ENCODE results near the gene FLNC. TPM values are rescaled to one million over a fixed set of nuclear protein-coding genes. Genes with fewer than 3 reads are reported as not detected.
A peak's percentile ranks its signal among the peaks of the same experiment; 100 is the strongest.

Gene FLNC
- total and polyA plus RNA-seq, 2 of the 13 experiments (the other 11 are each of a cell fraction or from before 2014, with no cell fraction given) = 0.02 TPM; not detected in 1

DNA sequence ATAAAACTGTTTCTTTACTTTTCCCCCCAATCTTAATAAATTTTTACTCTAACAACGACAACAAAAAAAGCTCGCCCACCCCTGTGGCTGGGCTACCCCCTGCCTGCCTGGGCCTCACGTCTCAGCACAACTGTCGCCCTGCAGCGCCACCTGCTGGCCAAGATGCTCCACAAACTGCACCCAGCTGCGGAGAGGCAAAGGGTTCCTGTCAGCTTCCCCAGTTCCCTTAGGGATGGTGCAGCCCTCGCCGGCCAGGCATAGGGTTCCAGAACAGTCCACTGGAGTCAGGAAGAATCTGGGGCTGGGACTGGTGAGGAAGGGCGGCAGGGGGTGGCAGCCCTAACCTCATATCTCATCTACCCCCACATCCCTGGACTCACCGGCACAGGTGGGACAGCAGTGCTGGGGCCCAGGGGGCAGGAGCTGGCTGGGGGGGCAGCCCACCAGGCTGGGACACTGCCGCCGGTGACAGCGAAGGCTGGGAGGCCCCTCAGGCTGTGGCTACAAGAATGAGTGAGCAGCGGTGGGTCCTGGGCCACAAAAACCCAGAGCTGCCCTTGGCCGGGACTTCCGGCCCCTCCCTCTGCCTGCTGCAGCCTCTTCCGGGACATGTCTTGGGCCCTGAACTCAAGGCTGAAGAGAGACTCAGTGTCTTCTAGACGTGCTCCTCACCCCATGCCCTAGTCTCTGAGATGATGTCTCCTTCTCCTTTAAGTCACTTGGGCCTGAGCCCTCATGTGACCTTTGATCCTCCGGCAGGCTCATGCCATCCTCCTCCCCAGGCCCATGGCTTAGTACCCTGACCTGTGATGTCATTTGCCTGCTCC is 53.6 kb downstream of the FLNC start (continued):
- TF ChIP-seq, protein P1, sequence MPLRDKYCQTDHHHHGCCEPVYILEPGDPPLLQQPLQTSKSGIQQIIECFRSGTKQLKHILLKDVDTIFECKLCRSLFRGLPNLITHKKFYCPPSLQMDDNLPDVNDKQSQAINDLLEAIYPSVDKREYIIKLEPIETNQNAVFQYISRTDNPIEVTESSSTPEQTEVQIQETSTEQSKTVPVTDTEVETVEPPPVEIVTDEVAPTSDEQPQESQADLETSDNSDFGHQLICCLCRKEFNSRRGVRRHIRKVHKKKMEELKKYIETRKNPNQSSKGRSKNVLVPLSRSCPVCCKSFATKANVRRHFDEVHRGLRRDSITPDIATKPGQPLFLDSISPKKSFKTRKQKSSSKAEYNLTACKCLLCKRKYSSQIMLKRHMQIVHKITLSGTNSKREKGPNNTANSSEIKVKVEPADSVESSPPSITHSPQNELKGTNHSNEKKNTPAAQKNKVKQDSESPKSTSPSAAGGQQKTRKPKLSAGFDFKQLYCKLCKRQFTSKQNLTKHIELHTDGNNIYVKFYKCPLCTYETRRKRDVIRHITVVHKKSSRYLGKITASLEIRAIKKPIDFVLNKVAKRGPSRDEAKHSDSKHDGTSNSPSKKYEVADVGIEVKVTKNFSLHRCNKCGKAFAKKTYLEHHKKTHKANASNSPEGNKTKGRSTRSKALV (CRISPR knock-in tag; IDR thresholded peaks at IDR 0.05) = no peak
- peak; percentile 46; the same call in 1 of the 2 replicates for TF ChIP-seq YEATS2 (CRISPR knock-in tag; IDR thresholded peaks at IDR 0.05; ENCODE audit: borderline replicate concordance)
- TF ChIP-seq, protein P2, sequence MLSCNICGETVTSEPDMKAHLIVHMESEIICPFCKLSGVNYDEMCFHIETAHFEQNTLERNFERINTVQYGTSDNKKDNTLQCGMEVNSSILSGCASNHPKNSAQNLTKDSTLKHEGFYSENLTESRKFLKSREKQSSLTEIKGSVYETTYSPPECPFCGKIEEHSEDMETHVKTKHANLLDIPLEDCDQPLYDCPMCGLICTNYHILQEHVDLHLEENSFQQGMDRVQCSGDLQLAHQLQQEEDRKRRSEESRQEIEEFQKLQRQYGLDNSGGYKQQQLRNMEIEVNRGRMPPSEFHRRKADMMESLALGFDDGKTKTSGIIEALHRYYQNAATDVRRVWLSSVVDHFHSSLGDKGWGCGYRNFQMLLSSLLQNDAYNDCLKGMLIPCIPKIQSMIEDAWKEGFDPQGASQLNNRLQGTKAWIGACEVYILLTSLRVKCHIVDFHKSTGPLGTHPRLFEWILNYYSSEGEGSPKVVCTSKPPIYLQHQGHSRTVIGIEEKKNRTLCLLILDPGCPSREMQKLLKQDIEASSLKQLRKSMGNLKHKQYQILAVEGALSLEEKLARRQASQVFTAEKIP (CRISPR knock-in tag; IDR thresholded peaks at IDR 0.05; ENCODE audit: borderline replicate concordance) = no peak
- no peak for TF ChIP-seq TEAD3 (CRISPR knock-in tag; optimal IDR thresholded peaks at IDR 0.05; ENCODE audit: borderline replicate concordance)
- peak; percentile 71; the same call in 1 of the 2 replicates for TF ChIP-seq GATAD1 (CRISPR knock-in tag; IDR thresholded peaks at IDR 0.05)
- TF ChIP-seq MEIS2 (CRISPR knock-in tag; IDR thresholded peaks at IDR 0.05) = peak; percentile 74; the same call in 1 of the 2 replicates
- TF ChIP-seq MED8 (CRISPR knock-in tag; IDR thresholded peaks at IDR 0.05; ENCODE audit: insufficient replicate concordance) = no peak
- TF ChIP-seq, protein P3, sequence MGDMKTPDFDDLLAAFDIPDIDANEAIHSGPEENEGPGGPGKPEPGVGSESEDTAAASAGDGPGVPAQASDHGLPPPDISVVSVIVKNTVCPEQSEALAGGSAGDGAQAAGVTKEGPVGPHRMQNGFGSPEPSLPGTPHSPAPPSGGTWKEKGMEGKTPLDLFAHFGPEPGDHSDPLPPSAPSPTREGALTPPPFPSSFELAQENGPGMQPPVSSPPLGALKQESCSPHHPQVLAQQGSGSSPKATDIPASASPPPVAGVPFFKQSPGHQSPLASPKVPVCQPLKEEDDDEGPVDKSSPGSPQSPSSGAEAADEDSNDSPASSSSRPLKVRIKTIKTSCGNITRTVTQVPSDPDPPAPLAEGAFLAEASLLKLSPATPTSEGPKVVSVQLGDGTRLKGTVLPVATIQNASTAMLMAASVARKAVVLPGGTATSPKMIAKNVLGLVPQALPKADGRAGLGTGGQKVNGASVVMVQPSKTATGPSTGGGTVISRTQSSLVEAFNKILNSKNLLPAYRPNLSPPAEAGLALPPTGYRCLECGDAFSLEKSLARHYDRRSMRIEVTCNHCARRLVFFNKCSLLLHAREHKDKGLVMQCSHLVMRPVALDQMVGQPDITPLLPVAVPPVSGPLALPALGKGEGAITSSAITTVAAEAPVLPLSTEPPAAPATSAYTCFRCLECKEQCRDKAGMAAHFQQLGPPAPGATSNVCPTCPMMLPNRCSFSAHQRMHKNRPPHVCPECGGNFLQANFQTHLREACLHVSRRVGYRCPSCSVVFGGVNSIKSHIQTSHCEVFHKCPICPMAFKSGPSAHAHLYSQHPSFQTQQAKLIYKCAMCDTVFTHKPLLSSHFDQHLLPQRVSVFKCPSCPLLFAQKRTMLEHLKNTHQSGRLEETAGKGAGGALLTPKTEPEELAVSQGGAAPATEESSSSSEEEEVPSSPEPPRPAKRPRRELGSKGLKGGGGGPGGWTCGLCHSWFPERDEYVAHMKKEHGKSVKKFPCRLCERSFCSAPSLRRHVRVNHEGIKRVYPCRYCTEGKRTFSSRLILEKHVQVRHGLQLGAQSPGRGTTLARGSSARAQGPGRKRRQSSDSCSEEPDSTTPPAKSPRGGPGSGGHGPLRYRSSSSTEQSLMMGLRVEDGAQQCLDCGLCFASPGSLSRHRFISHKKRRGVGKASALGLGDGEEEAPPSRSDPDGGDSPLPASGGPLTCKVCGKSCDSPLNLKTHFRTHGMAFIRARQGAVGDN (CRISPR knock-in tag; IDR thresholded peaks at IDR 0.05) = peak; percentile 79
- no peak for TF ChIP-seq MTA3 (CRISPR knock-in tag; IDR thresholded peaks at IDR 0.05)
- no peak for TF ChIP-seq ZNF839 (CRISPR knock-in tag; IDR thresholded peaks at IDR 0.05; ENCODE audit: borderline replicate concordance)
- no peak for TF ChIP-seq IRF1 (CRISPR knock-in tag; IDR thresholded peaks at IDR 0.05; ENCODE audit: low read depth)
- TF ChIP-seq KDM4B (CRISPR knock-in tag; IDR thresholded peaks at IDR 0.05) = no peak
- TF ChIP-seq NCOA5 (CRISPR knock-in tag; IDR thresholded peaks at IDR 0.05) = no peak
- TF ChIP-seq TOPORS (CRISPR knock-in tag; IDR thresholded peaks at IDR 0.05) = no peak
- no peak for TF ChIP-seq NONO (IDR thresholded peaks at IDR 0.05)
- peak; percentile 25; the same call in 1 of the 2 replicates for TF ChIP-seq NONO (CRISPR knock-in tag; conservative IDR thresholded peaks at IDR 0.05)
- TF ChIP-seq, protein P4, sequence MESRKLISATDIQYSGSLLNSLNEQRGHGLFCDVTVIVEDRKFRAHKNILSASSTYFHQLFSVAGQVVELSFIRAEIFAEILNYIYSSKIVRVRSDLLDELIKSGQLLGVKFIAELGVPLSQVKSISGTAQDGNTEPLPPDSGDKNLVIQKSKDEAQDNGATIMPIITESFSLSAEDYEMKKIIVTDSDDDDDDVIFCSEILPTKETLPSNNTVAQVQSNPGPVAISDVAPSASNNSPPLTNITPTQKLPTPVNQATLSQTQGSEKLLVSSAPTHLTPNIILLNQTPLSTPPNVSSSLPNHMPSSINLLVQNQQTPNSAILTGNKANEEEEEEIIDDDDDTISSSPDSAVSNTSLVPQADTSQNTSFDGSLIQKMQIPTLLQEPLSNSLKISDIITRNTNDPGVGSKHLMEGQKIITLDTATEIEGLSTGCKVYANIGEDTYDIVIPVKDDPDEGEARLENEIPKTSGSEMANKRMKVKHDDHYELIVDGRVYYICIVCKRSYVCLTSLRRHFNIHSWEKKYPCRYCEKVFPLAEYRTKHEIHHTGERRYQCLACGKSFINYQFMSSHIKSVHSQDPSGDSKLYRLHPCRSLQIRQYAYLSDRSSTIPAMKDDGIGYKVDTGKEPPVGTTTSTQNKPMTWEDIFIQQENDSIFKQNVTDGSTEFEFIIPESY (CRISPR knock-in tag; IDR thresholded peaks at IDR 0.05) = no peak
- TF ChIP-seq ZNF740 (CRISPR knock-in tag; IDR thresholded peaks at IDR 0.05) = 0 out of 2 replicates have a peak, but pooled peaks have one; percentile 45
